Astrocyte of the cerebellum (primary cell): ENCODE measurements around the gene PDXK.

Experiments
- DNase-seq: peaks from one replicate; pipeline ENCODE4 v3.0.0-alpha.2; 2011; ENCODE audit warnings: low read depth
- H3K4me3 ChIP-seq: 2 replicates; pipeline ENCODE4 v1.5.1; 2011; ENCODE audit warnings: mild to moderate bottlenecking, low read depth, low read length, moderate library complexity
- CTCF ChIP-seq: IDR thresholded peaks from 2 replicates; pipeline ENCODE4 v1.5.1; 2012; ENCODE audit warnings: low read length, low read depth, moderate library complexity, mild to moderate bottlenecking; ENCODE audit errors: missing control alignments
- in situ Hi-C: cut with HindIII; loops from 2 replicates; pipeline ENCODE4 v1.10.0; 2017; ENCODE audit warnings: low sequenced_read_pairs

The PDXK gene

GRCh38 chr21:43790010-43790524, 71.1 kb downstream of the PDXK start:
- peak overlapping the region; percentile 86 for H3K4me3 ChIP-seq
- no peak for DNase-seq
- TF ChIP-seq CTCF: no peak
- in situ Hi-C loops: no loop called here

- no peak for TF ChIP-seq CTCF
- H3K4me3 ChIP-seq: no peak overlapping the region
- in situ Hi-C loops: no loop called here
- DNase-seq: no peak
These were observed 73.5 kb downstream of the PDXK start for GRCh38 chr21:43792406-43792805.

GRCh38 chr21:43793243-43793642, 74.3 kb downstream of the PDXK start:
- DNase-seq: no peak
- H3K4me3 ChIP-seq: no peak overlapping the region
- in situ Hi-C loops: no loop called here
- no peak for TF ChIP-seq CTCF

DNA sequence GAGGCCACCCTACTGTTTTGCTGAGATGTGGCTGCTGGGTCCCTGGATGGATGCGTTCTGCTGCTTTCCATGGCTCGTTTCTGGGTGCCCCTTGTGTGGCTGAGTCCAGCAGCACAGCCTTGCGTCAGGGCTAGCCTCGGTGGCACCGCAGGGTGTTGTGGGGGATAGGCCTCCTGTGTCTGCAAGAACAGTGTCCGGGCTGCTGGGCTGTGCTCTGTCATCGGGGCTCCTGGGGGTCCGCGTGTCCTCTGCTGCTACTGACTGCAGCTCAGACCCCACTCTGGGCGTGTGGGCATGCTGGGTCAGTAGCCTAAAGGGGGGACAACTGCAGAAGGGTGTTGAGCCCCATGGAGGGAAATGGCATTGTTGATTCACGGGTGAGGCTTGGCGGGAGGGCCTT, 75.4 kb downstream of the PDXK start:
- DNase-seq: no peak
- no peak for TF ChIP-seq CTCF
- in situ Hi-C loops: no loop called here
- H3K4me3 ChIP-seq: no peak overlapping the region

DNA sequence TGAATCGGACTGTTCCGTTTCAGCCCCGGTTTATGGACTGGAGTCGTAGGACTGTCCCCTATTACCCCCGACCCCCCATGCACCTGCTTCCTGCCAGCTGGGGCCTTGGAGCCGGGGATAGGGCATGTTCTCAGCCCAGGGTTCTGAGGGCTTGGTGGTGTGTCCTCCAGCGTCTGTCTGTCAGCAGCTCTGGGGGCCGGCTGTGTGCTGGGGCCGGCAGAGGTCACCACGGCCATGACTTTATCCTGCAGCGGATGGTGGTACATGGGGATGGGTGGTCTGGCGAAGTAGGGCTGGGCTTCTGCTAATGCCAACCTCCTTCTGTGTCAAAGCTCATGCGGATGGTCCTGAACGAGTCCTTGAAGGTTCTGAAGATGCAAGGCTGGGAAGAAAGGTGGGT, 75.9 kb downstream of the PDXK start:
- in situ Hi-C loops: no loop called here
- DNase-seq: no peak
- H3K4me3 ChIP-seq: no peak overlapping the region
- no peak for TF ChIP-seq CTCF

DNA sequence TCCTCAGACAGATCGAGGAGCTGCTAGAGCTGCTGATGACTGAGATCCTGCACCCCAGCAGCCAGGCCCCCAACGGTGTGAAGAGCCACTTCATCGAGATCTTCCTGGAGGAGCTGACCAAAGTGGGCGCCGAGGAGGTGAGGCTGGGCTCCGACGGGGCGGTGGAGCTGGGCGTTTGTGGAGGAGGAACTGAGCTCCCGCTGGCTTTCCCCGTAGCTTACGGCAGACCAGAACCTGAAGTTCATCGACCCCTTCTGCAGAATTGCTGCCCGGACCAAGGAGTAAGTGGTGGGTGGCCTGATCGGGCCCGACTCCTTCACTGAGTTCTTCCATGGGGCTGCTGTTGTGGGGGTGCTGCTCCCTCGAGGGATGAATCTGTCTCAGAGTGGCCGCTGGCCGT, 78.5 kb downstream of the PDXK start:
- H3K4me3 ChIP-seq: no peak overlapping the region
- no peak for DNase-seq
- TF ChIP-seq CTCF: no peak
- in situ Hi-C loops: no loop called here
